ENCODE data around the gene ARHGDIA.

- no peak for TF ChIP-seq CTCF (conservative IDR thresholded peaks at IDR 0.05 in 1 of 2, IDR thresholded peaks at IDR 0.05 in 1 of 2; ENCODE audit: extremely low read depth in 1 of 2, insufficient read depth in 1 of 2, low read depth in 1 of 2, low read length in 2 of 2)
- TF ChIP-seq EZH2 (IDR thresholded peaks at IDR 0.05; ENCODE audit: borderline replicate concordance, low read length) = no peak
Measured at GRCh38 chr17:81878294-81878693, 7.2 kb upstream of the ARHGDIA start.

Data from mammary epithelial cell (primary cell).